NAMALWA (cell line): ENCODE results near the gene AOX1.
"Not testable (repeated sequence)": the region's sequence is repeated elsewhere in the genome, so short reads cannot be mapped to it uniquely, and the experiment has no call there.

ENCODE experiments used
- DNase-seq: peaks from one replicate; pipeline ENCODE4 v3.0.0-alpha.2; 2015; ENCODE audit warnings: low spot score

Gene AOX1

DNA sequence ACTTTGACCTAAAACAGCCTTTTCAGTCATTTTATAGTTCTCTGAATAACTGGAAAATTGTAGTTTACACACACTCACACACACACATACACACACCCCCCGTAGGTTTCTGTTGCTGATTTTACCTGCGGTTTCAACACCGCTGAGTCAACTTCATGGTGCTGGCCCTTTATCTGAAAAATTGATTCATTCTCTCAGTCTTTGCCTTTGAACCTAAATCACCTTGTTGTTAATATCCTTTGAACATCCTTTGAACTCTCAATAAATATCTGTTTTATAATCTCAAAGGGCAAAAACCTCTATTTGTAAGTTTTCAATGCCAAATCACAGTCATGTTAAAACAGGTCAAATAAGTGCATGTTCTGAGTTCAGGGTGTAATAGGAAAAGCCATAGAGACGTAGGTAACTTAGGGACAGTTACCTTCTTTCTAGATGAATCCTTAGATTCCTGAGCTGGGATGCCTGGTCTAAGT, 116.9 kb downstream of the AOX1 start:
- DNase-seq, result peak; percentile 31

DNA sequence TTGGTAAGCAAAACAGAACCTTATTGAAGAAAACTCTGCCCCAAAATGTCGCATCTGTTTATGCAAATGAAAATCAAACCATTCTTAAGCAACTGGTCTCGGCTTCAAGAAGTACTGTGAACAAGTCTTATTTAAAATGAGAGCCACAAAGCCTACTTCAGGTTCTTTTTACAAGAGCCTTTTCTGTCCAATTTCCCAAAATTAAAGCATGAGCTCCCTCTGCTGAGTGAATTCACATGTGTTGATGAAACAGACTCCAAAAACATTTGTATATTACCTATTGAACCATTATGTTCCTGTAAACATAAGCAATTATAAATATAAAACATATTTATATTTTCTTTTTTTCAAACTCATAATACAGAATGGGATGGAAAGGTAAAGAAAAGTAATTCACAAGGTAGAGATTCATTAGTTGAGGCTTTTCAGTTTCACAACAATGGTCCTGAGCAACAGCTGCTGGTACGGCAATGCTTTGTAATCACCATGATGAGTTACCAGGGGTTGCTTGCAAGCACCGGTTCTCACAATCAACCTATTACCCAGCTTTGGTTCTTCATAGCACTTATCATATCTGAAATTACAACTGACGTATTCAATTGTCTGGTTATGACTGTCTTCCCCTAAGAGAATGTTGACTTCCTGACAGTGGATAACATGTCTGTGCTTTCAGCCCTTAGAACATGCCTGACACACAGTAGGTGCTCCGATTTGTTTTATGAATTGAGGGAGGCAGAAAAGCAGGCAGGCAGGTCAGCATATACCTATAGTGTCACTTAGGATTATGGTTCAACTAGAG, 117.5 kb downstream of the AOX1 start:
- DNase-seq, result peak; percentile 91

DNA sequence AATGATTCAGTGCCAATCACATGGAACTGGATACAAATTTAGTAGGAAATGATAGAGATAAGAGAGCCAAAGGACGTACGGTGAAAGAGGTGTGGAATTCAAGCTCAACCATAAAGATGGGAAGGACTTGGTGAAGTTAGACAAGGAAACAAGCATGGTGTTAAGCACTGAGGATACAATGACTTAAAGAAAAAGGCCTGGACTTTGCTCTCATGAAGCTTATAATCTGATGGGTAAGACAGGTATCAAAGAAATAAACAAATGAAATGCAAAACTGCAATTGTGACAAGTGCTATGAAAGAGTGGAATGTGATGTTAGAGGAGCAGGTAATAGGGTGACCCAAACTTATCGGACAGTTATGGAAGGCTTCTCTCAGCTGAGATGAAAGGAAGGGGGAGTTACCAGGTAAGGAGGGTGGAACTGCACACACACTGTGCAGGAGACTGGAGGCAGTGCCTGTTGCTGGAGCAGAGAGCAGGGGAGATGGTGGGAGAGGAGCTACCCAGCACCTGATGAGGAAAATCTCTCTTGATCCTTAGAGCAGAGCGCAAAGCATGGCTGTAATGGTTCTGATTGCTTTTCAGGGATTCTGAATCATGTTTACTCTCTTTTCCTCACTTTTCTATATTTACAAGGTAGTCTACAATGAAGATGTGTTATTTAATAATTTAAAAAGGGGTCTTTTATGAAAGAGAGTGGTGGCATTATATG, 118.3 kb downstream of the AOX1 start:
- DNase-seq, result no peak

DNA sequence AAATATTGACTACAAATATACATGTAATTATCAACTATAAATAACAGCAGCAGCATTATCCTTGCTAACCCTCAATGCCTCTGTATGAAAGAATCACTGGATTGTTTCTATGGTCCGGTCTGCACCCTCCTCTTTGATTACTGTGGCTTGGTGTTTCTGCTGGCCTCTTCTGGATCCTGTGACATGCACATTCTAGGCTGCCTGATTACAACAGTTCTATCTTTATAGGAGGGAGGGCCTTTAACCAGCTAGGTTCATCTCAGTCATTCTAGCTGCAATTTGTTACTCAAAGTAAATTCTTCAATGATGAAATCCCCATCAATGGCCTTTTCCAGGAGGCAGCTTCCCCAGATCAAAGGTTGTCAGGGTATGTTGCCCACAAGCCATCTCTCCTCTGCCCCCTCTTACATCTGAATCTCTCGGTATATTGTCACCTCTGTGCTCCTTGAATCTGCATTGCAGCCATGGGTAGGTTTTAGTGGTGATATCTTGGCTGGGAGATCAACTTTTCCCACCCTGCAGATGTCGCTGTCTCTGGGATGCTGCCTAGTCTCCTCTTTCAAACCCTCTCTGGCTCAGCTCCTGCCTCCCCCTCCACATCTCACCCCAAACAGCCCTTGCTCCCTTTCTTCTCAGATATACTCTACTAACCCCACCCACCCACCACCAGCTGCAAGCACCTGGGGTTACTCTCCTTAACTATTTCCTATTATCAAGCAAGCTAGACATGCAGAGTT, 119.7 kb downstream of the AOX1 start:
- DNase-seq, result peak; percentile 49

DNA sequence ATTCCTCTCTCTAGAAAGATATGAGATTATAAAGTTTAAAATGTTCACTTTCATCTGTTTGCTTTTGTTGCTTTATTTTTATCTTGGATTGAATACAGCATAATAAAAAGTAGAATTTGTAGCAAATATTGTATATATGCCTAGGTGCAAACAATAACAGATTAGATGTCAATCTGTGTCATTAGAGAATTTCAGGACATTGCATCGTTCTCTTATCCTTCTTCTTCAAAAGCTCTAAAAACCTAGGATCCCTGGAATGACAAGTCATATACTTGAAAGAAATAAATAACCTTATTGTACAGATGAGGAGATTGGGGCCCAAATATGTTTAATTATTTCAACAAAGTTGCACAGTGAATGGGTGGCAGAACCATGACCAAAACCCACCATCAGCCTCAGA, 123.1 kb downstream of the AOX1 start:
- no peak for DNase-seq

DNA sequence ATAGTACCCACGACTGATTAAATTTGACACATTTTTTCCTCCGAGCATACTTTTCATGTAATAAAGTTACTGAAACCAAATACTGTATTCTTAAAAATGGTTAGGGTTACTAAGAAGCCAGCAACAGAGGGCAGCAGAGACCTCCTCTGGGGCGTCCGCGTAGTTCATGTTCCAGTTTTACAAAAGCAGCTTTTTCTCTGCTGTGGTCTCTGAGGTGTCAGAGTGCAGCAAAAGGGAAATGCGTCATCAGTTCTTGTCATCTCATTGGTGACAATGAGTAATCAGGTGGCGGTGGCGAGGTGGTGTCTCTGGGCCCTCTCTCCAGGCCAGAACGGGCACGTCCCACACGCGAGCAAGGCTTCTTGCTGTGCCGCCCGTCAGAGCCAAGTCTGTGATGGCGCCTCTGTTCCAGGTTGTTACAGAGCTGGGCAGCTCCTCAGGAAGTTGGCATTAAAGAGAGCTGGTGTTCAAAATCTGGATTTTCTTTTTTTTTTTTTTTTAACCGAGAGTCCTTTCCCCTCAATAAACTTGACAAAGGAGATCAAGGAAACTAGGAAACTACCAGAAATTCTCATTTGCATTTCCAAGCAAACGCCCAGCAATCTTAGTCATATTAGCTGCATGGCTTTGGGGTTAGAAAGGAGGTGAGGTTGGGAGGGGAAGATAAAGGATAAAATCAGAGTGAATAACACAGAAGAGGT, 127.3 kb downstream of the AOX1 start:
- DNase-seq, result peak; percentile 96

DNA sequence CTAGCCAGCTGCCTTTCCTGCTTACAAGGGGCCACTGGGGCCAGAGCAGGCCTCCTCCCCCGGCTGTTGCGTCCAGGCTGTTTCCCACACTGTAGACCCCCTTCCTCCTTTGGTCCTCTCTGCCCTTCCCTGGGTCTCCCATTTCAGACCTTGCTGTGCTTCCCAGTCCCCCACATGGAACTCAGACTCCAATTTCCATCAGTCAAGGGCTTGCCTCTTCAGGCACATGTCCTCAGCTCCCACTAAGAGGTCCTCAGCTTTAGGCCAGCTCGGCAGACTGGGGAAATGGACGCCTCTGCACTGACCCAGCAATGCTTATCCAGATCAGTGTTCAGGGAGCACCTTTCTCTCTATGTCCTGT, 127.9 kb downstream of the AOX1 start:
- DNase-seq, result no peak

DNA sequence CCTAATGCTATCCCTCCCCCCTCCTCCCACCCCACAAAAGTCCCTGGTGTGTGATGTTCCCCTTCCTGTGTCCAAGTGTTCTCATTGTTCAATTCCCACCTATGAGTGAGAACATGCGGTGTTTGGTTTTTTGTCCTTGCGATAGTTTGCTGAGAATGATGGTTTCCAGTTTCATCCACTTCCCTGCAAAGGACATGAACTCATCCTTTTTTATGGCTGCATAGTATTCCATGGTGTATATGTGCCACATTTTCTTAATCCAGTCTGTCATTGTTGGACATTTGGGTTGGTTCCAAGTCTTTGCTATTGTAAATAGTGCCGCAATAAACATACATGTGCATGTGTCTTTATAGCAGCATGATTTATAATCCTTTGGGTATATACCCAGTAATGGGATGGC, 129.2 kb downstream of the AOX1 start:
- DNase-seq, result not testable (repeated sequence)

DNA sequence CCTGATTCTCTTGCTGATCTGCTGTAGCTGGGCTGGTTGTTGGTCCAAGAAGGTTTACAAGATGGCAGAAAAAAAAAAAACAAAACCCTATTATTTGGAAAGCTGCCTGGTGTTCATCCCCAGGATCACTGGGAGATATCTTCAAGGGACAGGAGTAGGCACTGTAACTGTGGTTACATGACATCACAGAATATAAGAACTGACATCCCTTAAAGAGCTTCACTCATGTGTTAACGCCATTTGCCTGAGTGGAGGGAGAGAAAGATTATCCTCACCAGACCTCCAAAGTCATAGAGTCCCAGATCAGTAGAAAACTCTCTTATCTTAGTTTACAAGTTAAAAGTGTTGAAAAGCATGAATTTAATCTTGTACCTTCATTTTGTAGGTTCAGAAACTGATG, 130.6 kb downstream of the AOX1 start:
- no peak for DNase-seq
